Activated CD4-positive, alpha-beta T cell treated with anti-CD3 and anti-CD28 coated beads, Interleukin-2, Interleukin-4, amounts not matched to agents 100 ng/mL and 50 ng/mL, durations not matched to agents 16 hours and 8 hours (primary cell): ENCODE results near the gene KDM4B.

Source experiments
- DNase-seq: peaks from one replicate; pipeline ENCODE4 v3.0.0-alpha.2; 2020; ENCODE audit warnings: low spot score

Gene KDM4B

GRCh38 chr19:4984438-4984990, 15.6 kb downstream of the KDM4B start:
- DNase-seq, result no peak

GRCh38 chr19:4985551-4985991, 16.7 kb downstream of the KDM4B start:
- no peak for DNase-seq

- no peak for DNase-seq
These were observed 17.1 kb downstream of the KDM4B start for GRCh38 chr19:4986056-4986455.

- DNase-seq, result no peak
These were observed 17.6 kb downstream of the KDM4B start for GRCh38 chr19:4986471-4986891.

- DNase-seq, result no peak
These were observed 18.3 kb downstream of the KDM4B start for GRCh38 chr19:4987256-4987655.

GRCh38 chr19:4987692-4988370, 18.9 kb downstream of the KDM4B start:
- DNase-seq, result no peak

- no peak for DNase-seq
These were observed 19.9 kb downstream of the KDM4B start for GRCh38 chr19:4988770-4989251.

GRCh38 chr19:4990306-4990705, 21.4 kb downstream of the KDM4B start:
- DNase-seq, result no peak

GRCh38 chr19:4991538-4991937, 22.6 kb downstream of the KDM4B start:
- DNase-seq, result no peak

GRCh38 chr19:4991996-4992698, 23.2 kb downstream of the KDM4B start:
- no peak for DNase-seq

- no peak for DNase-seq
These were observed 24.8 kb downstream of the KDM4B start for GRCh38 chr19:4993683-4994082.

- DNase-seq, result no peak
These were observed 27.8 kb downstream of the KDM4B start for GRCh38 chr19:4996701-4997100.

GRCh38 chr19:4997297-4997696, 28.4 kb downstream of the KDM4B start:
- no peak for DNase-seq

- no peak for DNase-seq
These were observed 31.3 kb downstream of the KDM4B start for GRCh38 chr19:5000120-5000611.

GRCh38 chr19:5001615-5002014, 32.7 kb downstream of the KDM4B start:
- peak; percentile 31 for DNase-seq

- DNase-seq, result no peak
These were observed 33.2 kb downstream of the KDM4B start for GRCh38 chr19:5002143-5002542.

- no peak for DNase-seq
These were observed 34.9 kb downstream of the KDM4B start for GRCh38 chr19:5003781-5004180.

- DNase-seq, result no peak
These were observed 36.2 kb downstream of the KDM4B start for GRCh38 chr19:5005096-5005495.

GRCh38 chr19:5006201-5006600, 37.3 kb downstream of the KDM4B start:
- DNase-seq, result no peak

GRCh38 chr19:5006821-5007220, 37.9 kb downstream of the KDM4B start:
- no peak for DNase-seq

- no peak for DNase-seq
These were observed 42.7 kb downstream of the KDM4B start for GRCh38 chr19:5011476-5012238.
